WI38 (cell line): ENCODE data around the gene LNP1.
"Not testable (repeated sequence)": the region's sequence is repeated elsewhere in the genome, so short reads cannot be mapped to it uniquely, and the experiment has no call there.

Source experiments
- H3K4me3 ChIP-seq: 2 replicates; pipeline ENCODE4 v1.5.1; 2011; ENCODE audit warnings: low read depth, mild to moderate bottlenecking, control low read depth, low read length
- CTCF ChIP-seq: IDR thresholded peaks from 2 replicates; pipeline ENCODE4 v1.5.1; 2012; ENCODE audit warnings: low read depth, mild to moderate bottlenecking, control low read depth, low read length

LNP1 gene

GRCh38 chr3:100465892-100466777, 64.8 kb downstream of the LNP1 start:
- TF ChIP-seq CTCF, result no peak
- H3K4me3 ChIP-seq, result no peak overlapping the region

DNA sequence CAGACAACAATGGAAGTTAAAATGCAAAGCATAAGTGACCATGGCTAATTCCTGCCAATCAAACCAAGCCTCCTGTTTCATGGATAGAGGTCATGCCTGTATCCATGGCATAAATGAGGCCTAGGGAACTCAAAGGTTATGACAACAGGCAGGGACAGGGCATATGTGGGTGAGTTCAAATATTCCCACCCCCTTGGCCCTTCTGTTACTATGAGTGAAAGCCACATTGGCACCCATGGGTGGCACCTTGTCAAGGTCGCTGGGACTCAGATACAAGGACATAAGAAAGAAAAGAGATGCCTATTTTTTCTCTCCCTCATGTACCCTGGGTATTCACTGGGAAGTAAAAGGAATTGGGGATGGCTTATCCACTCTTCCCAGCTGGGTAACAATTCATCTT, 65.8 kb downstream of the LNP1 start:
- TF ChIP-seq CTCF, result no peak
- H3K4me3 ChIP-seq, result no peak overlapping the region

DNA sequence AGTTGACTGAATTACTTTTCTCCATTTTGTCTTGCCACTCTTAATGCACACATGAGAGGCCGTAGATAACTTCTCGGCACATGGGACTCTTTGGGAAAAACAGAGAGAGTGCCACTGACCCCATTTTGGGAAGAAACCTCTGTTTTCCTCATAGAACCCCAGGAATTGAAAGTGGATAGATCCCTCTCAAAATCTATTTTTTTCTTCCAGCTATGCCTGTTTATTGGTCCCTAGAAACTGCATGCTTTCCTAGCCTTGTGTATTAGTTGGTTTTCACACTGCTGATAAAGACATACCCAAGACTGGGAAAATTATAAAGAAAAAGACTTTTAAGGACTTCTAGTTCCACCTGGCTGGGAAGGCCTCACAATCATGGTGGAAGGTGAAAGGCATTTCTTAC, 67.3 kb downstream of the LNP1 start:
- no peak overlapping the region for H3K4me3 ChIP-seq
- TF ChIP-seq CTCF, result no peak

DNA sequence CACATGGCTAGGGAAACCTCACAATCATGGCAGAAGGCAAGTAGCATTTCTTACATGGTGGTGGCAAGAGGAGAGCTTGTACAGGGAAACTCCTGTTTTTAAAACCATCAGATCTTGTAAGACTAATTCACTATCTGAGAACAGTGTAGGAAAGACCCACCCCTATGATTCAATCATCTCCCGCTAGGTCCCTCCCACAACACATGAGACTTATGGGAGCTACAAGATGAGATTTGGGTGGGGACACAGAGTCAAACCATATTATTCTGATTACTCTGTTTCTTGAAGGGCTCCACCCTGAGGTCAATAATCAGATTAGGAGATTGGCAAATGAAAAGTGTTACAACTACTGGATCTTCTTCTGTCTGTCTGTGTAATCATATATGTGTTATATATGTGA, 69.6 kb downstream of the LNP1 start:
- no peak for TF ChIP-seq CTCF

GRCh38 chr3:100471444-100471843, 70.1 kb downstream of the LNP1 start:
- no peak overlapping the region for H3K4me3 ChIP-seq
- no peak for TF ChIP-seq CTCF

More for the DNA sequence above, 69.6 kb downstream of the LNP1 start:
- H3K4me3 ChIP-seq, result no peak overlapping the region

DNA sequence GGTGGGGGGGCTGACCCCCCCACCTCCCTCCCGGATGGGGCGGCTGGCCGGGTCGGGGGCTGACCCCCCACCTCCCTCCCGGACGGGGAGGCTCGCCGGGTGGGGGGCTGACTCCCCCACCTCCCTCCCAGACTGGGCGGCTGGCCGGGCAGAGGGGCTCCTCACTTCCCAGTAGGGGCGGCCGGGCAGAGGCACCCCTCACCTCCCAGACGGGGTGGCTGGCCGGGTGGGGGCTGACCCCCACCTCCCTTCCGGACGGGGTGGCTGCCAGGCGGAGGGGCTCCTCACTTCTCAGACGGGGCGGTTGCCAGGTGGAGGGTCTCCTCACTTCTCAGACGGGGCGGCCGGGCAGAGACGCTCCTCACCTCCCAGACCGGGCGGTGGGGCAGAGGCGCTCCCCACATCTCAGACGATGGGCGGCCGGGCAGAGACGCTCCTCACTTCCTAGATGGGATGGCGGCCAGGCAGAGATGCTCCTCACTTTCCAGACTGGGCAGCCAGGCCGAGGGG, 76.6 kb downstream of the LNP1 start:
- not testable (repeated sequence) for H3K4me3 ChIP-seq

DNA sequence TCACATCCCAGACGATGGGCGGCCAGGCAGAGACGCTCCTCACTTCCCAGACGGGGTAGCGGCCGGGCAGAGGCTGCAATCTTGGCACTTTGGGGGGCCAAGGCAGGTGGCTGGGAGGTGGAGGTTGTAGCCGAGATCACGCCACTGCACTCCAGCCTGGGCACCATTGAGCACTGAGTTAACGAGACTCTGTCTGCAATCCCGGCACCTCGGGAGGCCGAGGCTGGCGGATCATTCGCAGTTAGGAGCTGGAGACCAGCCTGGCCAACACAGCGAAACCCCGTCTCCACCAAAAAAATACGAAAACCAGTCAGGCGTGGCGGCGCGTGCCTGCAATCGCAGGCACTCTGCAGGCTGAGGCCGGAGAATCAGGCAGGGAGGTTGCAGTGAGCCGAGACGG, 77.2 kb downstream of the LNP1 start:
- H3K4me3 ChIP-seq, result not testable (repeated sequence)

DNA sequence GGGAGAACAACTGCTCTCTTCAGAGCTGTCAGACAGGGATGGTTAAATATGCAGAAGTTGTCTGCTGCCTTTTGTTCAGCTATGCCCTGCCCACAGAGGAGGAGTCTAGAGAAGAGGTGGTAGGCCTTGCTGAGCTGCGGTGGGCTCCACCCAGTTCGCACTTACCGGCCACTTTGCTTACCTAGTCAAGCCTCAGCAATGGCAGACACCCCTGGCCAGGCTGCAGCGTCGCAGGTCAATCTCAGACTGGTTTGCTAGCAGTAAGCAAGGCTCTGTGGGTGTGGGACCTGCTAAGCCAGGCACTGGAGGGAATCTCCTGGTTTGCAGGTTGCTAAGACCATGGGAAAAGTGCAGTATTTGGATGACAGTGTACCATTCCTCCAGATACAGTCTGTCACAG, 78.7 kb downstream of the LNP1 start:
- TF ChIP-seq CTCF, result no peak
- no peak overlapping the region for H3K4me3 ChIP-seq
